ENCODE data around the gene PPARA.

DNA sequence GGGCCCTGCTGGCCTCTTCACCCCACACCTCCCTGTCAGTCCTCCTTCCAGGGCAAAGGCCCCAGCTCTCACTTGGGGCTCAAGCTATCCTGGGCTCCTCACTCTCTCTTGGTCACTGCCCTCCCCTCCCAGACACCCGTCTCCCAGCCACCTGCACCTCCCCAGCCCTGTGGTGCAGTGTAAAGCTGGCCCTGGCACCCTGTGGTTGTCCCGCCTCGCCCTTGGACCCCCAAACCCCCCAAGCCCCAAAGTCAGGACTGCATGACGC is 16.8 kb upstream of the PPARA start:
- TF ChIP-seq CTCF (conservative IDR thresholded peaks at IDR 0.05; ENCODE audit: low read length) (no peak), EZH2phosphoT487 (IDR thresholded peaks at IDR 0.05; ENCODE audit: borderline replicate concordance, low read depth, low read length) (no peak)
